Coronary artery (tissue), 2 donors: ENCODE data around the gene PCBP2.

Source experiments
- DNase-seq: peaks from one replicate; pipeline ENCODE4 v3.0.0-alpha.2; 2017; ENCODE audit warnings: low spot score
- H3K27ac ChIP-seq, 2 donors: fragments of 200-600 bp; sonication (generic); one replicate each; pipeline ENCODE4 v1.5.1; 2016 to 2019
- H3K4me3 ChIP-seq: fragments of 200-600 bp; sonication (generic); 2 replicates; pipeline ENCODE4 v1.5.1; 2016; ENCODE audit warnings: mild to moderate bottlenecking, moderate library complexity
- TF ChIP-seq, protein P1 (sequence below): fragments of 200-600 bp; sonication (generic); IDR thresholded peaks from one replicate; pipeline ENCODE4 v1.5.1; 2019; ENCODE audit warnings: antibody characterized with exemption

The PCBP2 gene

DNA sequence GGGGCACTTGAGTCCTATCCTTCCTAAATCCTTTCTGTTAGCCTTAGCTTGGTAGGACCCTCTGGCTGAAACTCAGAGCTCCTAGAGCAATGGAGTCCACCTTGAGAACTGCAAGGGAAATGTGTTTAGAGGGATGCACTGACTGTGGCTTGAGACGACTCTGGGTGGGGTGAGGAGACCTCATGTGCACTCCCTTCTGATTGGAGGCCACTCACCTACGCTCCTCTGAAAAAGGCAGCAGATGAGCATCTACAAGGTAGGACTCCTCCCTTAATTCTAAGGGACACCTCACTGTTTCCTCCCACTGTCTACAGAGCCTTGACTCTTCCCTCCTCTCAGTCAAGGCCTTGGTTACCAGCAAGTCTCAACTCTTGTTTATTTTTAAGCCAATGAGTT lies 46.3 kb downstream of the PCBP2 start:
- Histone ChIP-seq H3K4me3 (peak overlapping the region; percentile 84), H3K27ac (peak overlapping the region in 1 of 2 donors; percentile 99)
- TF ChIP-seq, protein P1, sequence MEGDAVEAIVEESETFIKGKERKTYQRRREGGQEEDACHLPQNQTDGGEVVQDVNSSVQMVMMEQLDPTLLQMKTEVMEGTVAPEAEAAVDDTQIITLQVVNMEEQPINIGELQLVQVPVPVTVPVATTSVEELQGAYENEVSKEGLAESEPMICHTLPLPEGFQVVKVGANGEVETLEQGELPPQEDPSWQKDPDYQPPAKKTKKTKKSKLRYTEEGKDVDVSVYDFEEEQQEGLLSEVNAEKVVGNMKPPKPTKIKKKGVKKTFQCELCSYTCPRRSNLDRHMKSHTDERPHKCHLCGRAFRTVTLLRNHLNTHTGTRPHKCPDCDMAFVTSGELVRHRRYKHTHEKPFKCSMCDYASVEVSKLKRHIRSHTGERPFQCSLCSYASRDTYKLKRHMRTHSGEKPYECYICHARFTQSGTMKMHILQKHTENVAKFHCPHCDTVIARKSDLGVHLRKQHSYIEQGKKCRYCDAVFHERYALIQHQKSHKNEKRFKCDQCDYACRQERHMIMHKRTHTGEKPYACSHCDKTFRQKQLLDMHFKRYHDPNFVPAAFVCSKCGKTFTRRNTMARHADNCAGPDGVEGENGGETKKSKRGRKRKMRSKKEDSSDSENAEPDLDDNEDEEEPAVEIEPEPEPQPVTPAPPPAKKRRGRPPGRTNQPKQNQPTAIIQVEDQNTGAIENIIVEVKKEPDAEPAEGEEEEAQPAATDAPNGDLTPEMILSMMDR, result no peak
- DNase-seq, result no peak

DNA sequence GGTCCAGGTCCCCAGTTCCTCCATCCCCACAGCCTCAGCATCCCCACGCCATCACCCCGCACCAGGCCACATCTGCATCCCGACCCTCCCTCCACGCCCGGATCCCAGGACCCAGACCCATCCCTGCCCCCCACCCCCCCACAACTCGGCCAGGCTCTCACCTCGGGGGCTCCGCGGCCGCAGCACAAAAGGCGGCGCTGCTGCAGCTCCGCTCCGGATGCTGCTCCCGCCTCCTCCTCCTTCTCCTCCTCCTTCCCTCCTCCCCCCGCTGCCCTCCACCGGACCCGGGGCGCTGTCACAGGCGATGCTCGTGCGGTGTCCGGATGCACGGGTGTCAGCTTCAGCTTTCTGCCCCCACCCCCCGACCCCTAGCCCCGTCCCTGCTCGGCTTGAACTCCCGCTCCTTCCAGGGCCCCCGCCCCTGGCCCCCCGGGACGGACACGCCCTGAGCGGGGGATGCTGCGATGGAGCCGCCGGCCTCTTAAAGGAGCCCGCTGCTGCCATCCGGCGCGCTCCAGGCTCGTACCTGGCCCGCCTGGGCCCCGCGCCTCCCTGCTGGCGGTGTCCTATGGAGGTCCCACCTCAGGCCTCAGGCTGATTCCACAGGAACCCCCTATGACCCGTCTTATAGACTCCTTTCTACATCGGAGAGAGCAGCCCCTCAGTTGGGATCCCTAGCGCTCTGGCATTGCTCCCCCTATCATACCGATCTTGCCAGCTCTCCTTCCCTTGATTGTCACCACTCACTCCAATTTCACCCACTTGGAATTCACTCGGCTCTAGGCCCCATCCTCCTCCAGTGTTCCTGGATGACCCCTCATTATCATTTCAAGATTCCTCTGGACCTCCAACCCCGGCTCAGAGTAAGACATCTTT lies 47.6 kb downstream of the PCBP2 start, which contains the start of gene MAP3K12:
TSS of gene MAP3K12 (minus strand) at position 193 of the 876 bp plus-strand sequence. CDS start 12,067 bp downstream, outside the sequence.
- TF ChIP-seq, protein P1, result no peak
- no peak for DNase-seq
- Histone ChIP-seq H3K27ac (peak within 1 kb of the TSS; percentile 96 to 99), H3K4me3 (peak within 1 kb of the TSS; percentile 84)

DNA sequence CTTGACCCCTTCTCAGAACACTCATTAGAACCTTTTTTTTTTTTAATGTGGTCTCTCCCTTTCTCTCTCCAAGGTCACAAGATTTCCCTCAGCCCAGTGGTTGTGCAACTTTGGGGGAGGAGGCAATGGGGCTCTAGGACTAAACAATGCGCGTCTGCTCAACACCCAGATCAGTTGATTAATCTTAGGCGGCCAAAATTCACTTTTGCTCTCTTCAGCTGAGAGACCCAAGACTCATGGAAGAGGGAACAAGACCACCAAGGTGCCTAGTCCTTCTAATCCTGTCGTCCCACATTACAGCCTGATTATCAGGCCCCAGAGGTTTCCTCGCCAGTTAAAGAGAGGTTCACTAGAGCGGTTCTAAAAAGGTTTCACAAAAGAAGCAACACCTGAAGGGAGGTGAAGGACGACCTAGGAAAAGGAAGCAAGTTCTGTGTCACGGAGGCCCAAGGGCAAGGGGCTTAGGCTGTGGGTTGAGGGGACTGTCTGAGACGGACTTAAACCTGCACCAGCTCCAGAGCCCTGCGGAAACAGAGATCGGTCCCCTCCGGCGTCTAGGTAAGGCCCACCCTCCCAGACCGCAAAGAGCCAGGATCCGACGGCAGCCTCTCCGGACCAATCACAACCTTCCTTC lies 48.4 kb downstream of the PCBP2 start:
- TF ChIP-seq, protein P1, result no peak
- Histone ChIP-seq H3K4me3 (peak overlapping the region; percentile 84), H3K27ac (peak overlapping the region; percentile 96 to 99)
- DNase-seq, result no peak

DNA sequence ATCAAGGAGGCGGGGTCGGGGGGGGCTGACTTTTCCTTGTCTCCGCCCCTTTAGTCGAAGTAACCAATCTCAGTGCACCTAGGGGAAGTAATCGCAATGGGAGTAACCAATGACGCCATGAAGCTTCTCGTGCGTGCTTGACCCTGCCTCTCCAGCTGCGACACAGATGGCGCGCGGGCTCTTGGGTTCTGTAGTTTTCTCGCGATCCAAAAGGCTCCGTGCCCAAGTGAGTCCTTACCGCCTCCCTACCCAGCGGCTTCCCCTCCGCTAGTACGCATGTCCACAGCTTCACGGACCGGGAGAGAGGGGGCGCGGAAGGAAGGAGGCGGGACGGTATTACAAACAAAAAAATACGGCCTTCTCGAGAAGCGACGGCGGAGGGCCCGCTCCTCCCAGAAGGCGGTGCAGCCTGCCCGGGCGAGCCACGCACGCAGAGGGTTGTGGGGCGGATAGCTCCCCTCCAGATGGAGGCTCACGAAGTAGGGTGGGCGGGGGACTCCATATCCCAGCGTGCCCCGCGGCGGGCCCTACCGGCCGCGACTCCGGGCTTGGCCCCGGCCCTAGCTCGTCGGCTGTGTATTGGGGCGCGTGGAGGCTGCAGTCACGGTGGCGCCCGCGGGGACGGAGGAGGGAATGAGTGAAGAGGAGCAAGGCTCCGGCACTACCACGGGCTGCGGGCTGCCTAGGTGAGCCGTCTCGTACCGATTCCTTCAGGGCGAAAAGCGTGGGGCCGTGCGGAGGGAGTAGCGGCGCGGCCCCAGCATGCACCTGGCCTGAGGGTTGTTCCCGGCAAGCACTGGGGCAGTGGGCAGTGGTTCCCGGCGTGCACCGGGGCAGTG lies 49.1 kb downstream of the PCBP2 start, which contains the start of gene TARBP2:
TSS of gene TARBP2 (plus strand) at position 508 of the 839 bp plus-strand sequence. CDS start at position 634, 126 bp downstream.
- TF ChIP-seq, protein P1, result no peak
- Histone ChIP-seq H3K4me3 (peak within 1 kb of the TSS; percentile 84), H3K27ac (peak within 1 kb of the TSS; percentile 96 to 99)
- DNase-seq, result peak; percentile 99

DNA sequence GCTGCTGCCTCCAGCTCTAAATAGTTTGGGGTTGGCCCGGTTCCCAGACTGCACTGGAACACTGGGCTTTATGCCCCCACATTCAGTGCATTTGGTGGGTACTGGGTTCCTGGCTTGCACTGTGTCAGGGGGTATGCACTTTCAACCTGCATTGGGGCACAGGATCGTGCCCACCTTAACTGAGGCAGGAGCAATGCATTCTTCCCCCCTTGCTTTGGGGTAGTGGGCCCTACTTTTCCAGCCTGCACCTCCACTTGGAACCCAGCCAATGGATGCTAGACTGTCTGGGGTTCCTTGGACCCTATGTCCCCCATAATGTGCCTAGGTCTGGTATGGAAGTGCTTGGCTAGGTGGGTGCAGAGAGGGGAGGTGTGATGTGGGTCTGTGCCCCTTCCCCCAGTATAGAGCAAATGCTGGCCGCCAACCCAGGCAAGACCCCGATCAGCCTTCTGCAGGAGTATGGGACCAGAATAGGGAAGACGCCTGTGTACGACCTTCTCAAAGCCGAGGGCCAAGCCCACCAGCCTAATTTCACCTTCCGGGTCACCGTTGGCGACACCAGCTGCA lies 49.8 kb downstream of the PCBP2 start:
- TF ChIP-seq, protein P1, result no peak
- no peak for DNase-seq
- Histone ChIP-seq H3K4me3 (peak overlapping the region; percentile 84), H3K27ac (peak overlapping the region; percentile 96 to 99)

DNA sequence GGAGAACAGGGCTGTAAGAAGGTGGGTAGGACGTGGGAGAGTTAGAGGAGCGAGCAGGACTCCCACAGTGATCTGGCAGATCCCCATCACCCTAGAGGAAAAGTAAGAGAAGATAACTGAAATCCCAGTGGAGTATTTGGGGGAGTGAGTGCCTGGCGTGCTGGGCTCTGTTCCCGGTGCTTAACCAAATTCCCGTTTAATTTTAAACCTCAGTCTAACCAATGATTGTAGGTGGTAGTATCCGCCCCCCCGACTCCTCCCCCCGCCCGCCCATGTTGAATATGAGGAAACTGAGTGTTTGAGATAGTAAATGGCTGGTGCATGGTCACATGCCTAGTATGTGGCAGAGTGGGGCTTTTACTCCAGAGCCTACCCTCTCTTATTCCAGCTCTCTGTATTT lies 50.4 kb downstream of the PCBP2 start:
- Histone ChIP-seq H3K4me3 (peak overlapping the region; percentile 84), H3K27ac (peak overlapping the region; percentile 96 to 99)
- DNase-seq, result no peak
- TF ChIP-seq, protein P1, result no peak
